Memory B cell (primary cell): ENCODE results near the gene ZFHX3.

Experiments
- ATAC-seq: fragments of 150-1000 bp; cut with Tn5 transposase; 2 replicates; pipeline ENCODE4 v1.10.0; 2021; ENCODE audit warnings: low read depth, mild to moderate bottlenecking, moderate library complexity
- DNase-seq, 2 donors: peaks; one replicate each; pipeline ENCODE4 v3.0.0; 2022; ENCODE audit warnings: low spot score in 2 of 2
- H3K27ac Mint-ChIP-seq: one replicate; pipeline ENCODE4 v1.8.0; 2022; ENCODE audit warnings: mild to moderate bottlenecking, moderate library complexity, mixed read lengths
- H3K27me3 Mint-ChIP-seq: one replicate; pipeline ENCODE4 v1.8.0; 2022; ENCODE audit warnings: mixed read lengths
- H3K36me3 Mint-ChIP-seq: one replicate; pipeline ENCODE4 v1.8.0; 2022; ENCODE audit warnings: mild to moderate bottlenecking, mixed read lengths
- H3K4me1 Mint-ChIP-seq: one replicate; pipeline ENCODE4 v1.8.0; 2022; ENCODE audit warnings: mixed read lengths
- H3K4me3 Mint-ChIP-seq: one replicate; pipeline ENCODE4 v1.8.0; 2022; ENCODE audit warnings: mild to moderate bottlenecking, moderate library complexity, mixed read lengths
- H3K9me3 Mint-ChIP-seq: one replicate; pipeline ENCODE4 v1.8.0; 2022; ENCODE audit warnings: mixed read lengths

Gene ZFHX3

DNA sequence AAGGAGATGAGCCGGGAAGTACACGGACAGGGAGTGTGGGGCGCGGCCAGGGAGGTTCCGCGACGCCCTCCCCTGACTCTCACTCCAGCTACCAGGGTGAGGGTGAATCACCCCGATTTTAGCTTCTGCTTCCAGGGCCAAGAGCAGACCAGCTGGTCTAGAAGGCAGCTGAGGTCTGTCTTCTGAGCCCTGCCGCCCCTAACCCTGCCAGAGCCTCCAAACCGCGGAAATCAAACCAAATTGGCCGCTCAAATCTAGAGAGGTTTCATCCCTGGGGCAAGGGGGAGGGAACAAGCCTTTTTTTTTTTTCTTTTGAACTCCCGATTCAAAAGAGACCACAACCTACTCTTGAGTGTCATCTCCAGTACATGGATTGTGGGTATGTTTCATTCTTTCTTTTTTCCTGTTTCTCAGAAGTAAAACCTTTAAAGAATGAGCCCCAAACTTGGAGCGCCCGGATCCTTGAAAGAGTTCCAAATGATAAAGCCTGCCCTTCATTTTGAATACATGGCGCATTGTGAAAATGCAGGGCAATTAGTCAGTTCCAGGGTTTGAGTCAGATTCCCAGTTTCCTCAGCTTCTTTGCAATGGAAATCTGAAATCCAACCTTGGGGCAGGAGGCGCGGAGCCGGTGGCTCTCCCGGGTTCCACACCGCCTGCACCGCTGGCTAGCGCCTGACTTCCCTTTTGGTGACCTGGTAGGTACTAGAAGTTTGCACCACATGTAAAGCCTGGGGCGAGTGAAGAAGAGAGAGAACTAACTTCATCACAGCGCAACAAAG lies 16.5 kb upstream of the ZFHX3 start:
- DNase-seq (no peak), ATAC-seq (no peak)
- Mint-ChIP-seq H3K4me3 (no peak overlapping the region), H3K4me1 (peaks cover 12% of the 10 kb centered on the region), H3K27ac (no peak overlapping the region), H3K9me3 (no peaks in the 10 kb centered on the region), H3K36me3 (no peaks in the 10 kb centered on the region), H3K27me3 (peaks cover 34% of the 10 kb centered on the region)

DNA sequence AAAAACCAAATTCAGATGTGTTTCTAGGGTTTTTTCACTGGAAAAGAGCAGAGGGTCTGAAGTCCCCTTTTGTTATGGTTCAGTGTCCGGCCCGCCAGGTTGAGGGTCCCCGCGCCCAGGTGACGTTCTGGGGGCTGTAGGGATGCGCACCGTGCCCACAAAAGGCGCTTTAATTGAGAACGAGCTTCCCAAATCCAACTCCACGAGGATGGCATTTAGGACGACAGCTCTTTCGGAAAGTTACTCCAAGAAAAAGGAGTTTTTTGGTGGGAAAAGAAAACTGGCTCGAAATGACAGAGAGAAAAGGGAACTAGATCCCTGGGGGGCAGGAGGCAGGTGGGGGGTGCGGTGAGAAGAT lies 15.9 kb upstream of the ZFHX3 start:
- no peak overlapping the region for H3K4me3 Mint-ChIP-seq

DNA sequence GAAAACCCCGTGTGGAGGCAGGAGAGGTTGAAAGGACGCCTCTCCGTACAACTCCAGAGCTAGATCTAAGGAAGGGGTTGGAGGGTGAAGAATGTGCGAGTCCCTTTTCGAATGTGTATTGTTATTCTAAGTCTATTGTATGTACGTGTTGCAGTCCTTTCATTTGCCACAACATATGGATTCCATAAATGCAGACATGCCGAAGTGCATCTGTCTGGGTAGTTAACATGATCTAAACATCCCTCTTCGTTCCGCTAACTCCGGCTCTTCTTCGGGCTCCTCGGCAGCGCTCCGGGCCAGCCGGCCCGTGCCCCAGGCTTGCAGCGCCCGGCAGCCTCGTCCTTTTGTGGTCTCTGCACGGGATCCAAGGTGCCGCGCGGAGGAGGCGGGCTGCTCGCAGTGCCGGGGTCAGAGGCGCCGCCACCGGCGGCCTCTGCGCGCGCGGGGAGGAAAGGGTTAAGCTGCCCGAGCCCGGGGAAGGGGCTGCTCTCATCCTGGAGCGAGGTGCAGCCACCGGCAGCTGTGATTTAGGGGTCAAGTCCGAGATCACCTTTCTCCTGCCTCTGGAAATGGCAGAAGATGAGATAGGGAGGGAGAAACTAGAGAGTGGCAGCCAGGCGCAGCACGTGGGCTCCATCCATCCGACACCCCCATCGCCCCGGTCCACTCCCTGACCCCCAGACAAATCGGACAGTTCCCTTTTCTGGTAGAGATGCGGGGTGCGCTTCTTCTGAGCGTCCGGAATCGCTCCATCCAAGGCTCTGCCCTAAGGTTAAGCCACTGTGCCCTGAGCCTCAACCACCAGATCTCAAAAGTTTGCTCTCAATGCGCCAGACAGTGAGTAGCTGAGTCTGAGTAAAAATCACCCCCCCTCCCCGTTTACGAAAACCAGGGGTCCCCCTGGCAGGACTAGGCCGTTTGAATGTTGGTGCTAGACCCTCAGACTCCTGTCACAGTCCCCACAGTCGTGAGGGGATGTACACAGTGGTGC lies 15.1 kb upstream of the ZFHX3 start:
- ATAC-seq (no peak), DNase-seq (no peak)
- no peaks in the 10 kb centered on the region for H3K9me3 Mint-ChIP-seq
- peaks cover 26% of the 10 kb centered on the region for H3K27me3 Mint-ChIP-seq
- no peaks in the 10 kb centered on the region for H3K36me3 Mint-ChIP-seq
- no peak overlapping the region for H3K4me3 Mint-ChIP-seq
- no peak overlapping the region for H3K27ac Mint-ChIP-seq
- H3K4me1 Mint-ChIP-seq = peaks cover 18% of the 10 kb centered on the region

More for the DNA sequence above, 15.9 kb upstream of the ZFHX3 start:
- peaks cover 30% of the 10 kb centered on the region for H3K27me3 Mint-ChIP-seq
- H3K9me3 Mint-ChIP-seq = no peaks in the 10 kb centered on the region
- ATAC-seq = no peak
- H3K27ac Mint-ChIP-seq = no peak overlapping the region
- no peak for DNase-seq
- peaks cover 18% of the 10 kb centered on the region for H3K4me1 Mint-ChIP-seq
- no peaks in the 10 kb centered on the region for H3K36me3 Mint-ChIP-seq

DNA sequence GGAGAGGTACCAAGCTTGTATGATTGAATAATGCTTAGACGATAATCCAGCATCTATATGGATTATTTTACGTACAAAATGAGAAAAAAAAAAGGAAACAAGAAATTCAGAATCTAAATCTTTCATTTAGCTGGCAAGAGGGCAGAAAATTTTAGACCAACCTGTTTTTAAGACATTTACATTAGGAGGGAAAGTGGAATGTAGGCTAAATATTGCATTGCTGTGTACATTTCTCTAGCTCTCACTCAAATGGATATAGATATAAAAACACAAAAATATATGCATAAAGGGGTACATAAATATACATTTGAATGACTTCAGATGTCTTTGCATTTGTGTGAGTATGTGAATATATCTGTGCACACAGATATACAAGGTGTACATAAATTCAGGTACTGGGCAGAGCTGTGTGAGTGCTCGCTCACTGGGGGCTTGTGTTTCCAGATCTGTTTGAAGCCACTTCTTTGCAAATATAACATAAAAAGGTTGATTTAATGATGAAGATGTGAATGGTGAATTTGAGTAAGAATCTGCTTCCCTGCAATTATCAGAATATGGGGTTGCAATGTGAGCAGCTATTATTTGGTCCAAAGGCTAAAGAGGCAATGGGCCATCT lies 14.2 kb upstream of the ZFHX3 start:
- no peak overlapping the region for H3K4me3 Mint-ChIP-seq
- DNase-seq = no peak
- peaks cover 2% of the 10 kb centered on the region for H3K36me3 Mint-ChIP-seq
- H3K4me1 Mint-ChIP-seq = peaks cover 20% of the 10 kb centered on the region
- ATAC-seq = no peak
- peaks cover 22% of the 10 kb centered on the region for H3K27me3 Mint-ChIP-seq
- H3K9me3 Mint-ChIP-seq = no peaks in the 10 kb centered on the region
- H3K27ac Mint-ChIP-seq = no peak overlapping the region

DNA sequence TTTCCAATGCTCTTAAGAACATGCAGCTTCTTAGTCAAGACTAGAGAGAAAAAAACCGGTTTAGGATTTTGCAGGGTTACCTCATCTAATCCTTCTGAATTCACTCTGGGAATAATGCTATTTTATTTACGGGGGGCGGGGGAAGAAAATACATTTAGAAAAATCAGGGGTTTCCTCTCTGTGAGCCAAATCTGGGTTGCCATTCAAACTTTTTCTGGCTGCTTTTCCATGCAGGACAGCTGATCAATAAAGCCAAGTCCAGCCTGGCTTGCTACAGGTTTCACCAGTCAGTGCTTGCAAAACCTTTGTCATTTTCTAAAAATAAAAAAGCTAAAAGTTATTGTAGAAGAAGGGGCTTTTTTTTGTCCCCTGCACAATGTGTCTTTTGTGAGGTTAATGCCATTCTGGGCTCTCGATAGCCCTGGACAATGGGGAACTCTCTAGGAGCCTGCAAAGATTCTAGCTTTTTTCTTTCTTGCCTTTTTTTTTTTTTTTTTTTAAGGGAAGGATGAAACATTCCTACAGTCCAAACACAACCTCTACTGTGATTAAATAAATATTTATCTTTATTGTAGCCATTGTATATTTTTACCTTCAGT lies 13.1 kb upstream of the ZFHX3 start:
- peaks cover 22% of the 10 kb centered on the region for H3K27me3 Mint-ChIP-seq
- DNase-seq = no peak
- no peak overlapping the region for H3K4me3 Mint-ChIP-seq

DNA sequence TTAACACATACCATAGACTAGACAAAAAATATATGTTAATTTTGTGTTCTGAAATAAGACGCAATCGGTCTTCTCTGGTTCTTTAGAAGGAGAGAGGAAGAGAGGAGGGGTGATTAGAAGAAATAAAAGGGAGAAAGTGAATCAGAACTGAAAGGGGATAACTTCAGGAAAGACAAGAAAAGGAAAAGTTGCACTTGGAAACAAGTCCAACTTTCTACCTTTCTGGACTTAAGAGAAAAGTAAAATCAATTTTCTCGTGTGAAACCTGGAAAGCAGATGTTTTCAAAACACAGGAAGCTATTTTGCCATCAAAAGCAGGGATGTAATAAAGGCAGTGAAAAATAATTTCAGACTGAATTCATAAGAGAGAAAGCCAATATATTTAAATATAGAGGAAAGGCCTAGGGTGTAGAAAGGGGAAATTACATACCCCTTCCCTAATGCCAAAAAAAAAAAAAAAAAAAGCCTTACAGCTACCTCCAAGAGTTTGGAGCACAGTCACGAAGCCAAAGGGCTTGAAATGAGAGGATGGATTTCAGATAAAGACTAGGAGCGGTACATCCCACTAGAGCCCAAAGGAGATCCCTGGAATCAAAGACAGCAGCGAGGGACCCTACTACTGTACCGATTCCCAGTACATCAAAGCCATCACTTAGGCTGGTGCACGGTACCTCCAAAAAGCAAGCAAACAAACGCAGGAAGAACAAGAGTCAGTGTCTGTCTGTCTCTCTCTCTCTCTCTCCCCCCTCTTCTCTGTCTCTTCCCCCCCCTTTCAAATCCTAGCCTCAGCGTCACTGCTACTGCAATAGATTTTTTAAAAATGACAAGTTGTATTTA lies 12.1 kb upstream of the ZFHX3 start:
- H3K4me3 Mint-ChIP-seq = peak overlapping the region; percentile 88
- H3K27me3 Mint-ChIP-seq = peaks cover 20% of the 10 kb centered on the region
- H3K4me1 Mint-ChIP-seq = peaks cover 23% of the 10 kb centered on the region

More for the DNA sequence above, 13.1 kb upstream of the ZFHX3 start:
- ATAC-seq = no peak
- Mint-ChIP-seq H3K27ac (no peak overlapping the region), H3K36me3 (peaks cover 2% of the 10 kb centered on the region), H3K9me3 (no peaks in the 10 kb centered on the region), H3K4me1 (peaks cover 20% of the 10 kb centered on the region)

DNA sequence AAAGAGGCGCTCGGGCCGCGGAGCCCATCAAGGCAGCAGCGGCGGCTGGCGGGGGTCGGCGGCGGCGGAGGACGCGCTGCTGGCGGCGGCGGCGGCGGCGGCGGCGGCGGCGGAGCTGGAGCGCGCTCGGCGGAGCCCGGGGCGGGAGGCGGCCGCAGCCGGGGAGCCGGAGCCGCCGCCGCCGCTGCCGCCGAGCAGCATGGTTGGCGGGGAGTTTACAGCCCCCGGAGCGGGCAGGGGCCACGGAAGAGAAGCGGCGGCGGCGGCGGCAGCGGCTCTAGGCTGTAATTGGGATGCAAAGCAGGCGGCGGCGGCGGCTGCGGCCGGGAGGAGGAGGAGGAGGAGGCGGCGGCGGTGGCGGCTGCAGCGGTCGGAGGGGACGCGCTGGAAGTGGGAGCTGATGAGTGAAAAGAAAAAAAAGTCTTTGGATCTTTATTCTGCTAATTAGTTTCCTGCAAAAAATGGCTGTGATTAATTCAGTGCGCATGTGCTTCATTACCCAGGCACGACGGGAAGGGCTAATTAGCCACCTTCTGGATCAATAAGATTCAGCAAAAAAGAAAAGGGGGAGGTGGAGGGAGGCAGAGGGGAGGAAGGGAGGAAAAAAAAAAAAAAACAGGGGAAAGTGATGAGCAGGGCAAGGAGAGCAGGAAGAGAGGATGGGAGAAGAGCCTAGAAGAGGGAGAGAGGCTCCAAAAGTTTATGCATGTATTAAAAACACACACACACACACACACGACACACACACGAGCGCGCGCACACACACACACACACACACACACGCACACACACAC lies 10.9 kb upstream of the ZFHX3 start:
- H3K27me3 Mint-ChIP-seq = peaks cover 18% of the 10 kb centered on the region
- no peak for DNase-seq

More for the DNA sequence above, 12.1 kb upstream of the ZFHX3 start:
- Mint-ChIP-seq H3K36me3 (peaks cover 2% of the 10 kb centered on the region), H3K27ac (no peak overlapping the region), H3K9me3 (no peaks in the 10 kb centered on the region)
- ATAC-seq = no peak
- DNase-seq = no peak

DNA sequence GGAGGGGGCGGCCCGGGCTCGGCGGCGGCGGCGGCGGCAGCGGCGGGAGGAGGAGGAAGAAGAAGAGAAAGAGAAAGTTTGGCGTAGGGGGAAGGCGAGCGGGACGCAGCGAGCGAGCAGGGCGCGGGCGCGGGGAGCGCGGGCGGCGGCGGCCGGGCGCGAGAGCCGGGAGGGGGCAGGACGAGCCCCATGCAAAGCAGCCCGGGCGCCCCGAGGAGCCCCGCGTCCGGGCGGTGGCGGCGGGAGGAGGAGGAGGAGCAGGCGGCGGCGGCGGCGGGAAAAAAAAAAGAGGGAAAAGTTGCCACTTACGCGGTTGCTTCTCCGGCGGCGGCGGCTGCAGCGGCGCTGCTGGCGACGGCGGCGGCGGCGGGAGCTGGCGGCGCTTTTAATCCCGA lies 10.3 kb upstream of the ZFHX3 start:
- H3K4me1 Mint-ChIP-seq = peaks cover 16% of the 10 kb centered on the region
- H3K9me3 Mint-ChIP-seq = no peaks in the 10 kb centered on the region
- peak overlapping the region; percentile 71 for H3K4me3 Mint-ChIP-seq
- peaks cover 15% of the 10 kb centered on the region for H3K27me3 Mint-ChIP-seq
- ATAC-seq (peak; percentile 73), DNase-seq (no peak)
- no peak overlapping the region for H3K27ac Mint-ChIP-seq
- H3K36me3 Mint-ChIP-seq = peaks cover 2% of the 10 kb centered on the region

More for the DNA sequence above, 10.9 kb upstream of the ZFHX3 start:
- ATAC-seq = peak; percentile 43
- H3K27ac Mint-ChIP-seq = peak overlapping the region; percentile 64
- no peaks in the 10 kb centered on the region for H3K9me3 Mint-ChIP-seq
- peak overlapping the region; percentile 88 for H3K4me3 Mint-ChIP-seq
- H3K36me3 Mint-ChIP-seq = peaks cover 2% of the 10 kb centered on the region
- peaks cover 21% of the 10 kb centered on the region for H3K4me1 Mint-ChIP-seq

DNA sequence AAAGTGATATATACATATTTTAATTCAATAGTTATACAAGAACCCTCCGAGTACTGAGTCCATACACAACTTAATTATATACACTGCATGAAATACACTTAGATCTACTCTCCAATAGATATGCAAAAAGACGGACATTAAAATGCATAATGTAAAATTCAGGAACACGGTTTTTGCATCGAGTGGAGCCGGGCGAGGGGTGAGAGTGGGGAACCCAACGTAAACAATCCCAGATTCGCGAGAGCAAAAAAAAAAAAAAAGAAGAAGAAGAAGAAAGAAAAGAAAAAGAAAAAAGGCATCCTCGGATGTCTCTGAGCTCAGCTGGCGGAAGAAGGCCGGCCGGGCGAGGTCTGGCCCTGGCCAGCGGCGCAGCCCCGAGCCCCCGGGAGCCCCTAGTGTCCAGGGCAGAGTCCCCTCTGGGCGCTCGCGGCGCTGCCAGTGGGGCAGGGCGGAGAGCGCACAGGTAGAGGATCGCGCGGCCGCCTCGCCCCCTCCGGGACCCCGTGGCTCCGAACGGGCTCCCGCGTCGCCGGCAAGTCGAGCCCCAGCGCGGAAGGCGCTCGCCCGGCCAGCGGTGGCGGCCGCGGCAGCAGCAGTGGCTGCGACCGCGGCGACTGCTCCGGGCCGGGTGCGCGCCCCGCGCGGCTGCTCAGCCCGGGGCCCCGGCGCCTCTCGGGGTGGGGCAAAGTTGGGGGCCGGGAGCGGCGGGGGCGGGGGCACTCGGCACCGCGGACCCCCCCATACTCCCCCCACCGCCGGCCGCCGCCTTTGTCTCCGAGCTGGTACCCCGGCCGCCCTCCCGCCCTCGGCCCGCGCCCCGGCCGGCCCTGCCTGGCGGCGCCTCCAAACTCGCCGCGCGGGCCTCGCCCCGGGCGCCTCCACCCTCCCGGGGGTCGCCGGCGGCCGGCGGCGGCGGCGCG lies 9.6 kb upstream of the ZFHX3 start:
- no peak for DNase-seq
- H3K9me3 Mint-ChIP-seq = no peaks in the 10 kb centered on the region
- ATAC-seq = peak; percentile 53
- peak overlapping the region; percentile 100 for H3K4me3 Mint-ChIP-seq
- H3K27ac Mint-ChIP-seq = peak overlapping the region; percentile 82
- H3K4me1 Mint-ChIP-seq = peaks cover 15% of the 10 kb centered on the region
- peaks cover 12% of the 10 kb centered on the region for H3K27me3 Mint-ChIP-seq
- peaks cover 2% of the 10 kb centered on the region for H3K36me3 Mint-ChIP-seq

DNA sequence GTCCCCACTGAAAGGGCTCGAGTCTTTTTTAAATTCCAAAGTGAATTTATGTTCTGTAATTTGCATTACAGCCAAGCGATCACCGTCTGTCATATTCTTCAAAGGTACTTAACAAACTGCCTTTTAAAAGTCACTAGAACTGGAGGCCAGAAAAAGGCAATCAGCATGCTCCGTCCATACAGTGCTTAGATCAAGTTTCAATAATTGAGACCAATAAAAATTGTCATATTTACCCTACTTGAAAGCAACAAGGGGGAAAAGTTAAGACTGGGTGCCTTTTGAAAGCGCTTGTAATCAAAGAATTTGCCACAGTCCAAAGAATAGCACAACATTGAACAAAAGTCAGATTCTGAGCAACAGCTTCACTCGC lies 9.0 kb upstream of the ZFHX3 start:
- no peak for DNase-seq
- Mint-ChIP-seq H3K27me3 (peaks cover 8% of the 10 kb centered on the region), H3K27ac (peak overlapping the region; percentile 82), H3K9me3 (no peaks in the 10 kb centered on the region), H3K36me3 (peaks cover 2% of the 10 kb centered on the region), H3K4me3 (no peak overlapping the region), H3K4me1 (peaks cover 15% of the 10 kb centered on the region)
- no peak for ATAC-seq

DNA sequence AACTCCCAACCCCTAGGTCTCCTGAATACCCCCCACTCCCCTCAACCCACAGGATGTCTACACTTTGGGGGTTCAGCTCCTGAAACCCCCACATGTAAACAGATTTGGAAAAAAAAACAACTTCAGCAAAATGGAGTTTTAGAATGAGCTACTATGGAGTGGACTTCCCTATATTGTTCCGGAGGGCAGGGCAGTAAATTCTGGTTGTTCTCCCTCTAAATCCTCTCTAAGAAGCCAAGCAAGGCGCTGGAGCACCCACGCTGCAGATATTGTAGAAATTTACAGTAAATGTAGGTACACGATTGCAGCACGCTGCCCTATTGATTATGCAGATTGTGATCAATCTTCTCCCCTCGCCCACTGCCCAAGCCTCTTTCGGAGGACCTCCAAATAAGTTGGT lies 8.5 kb upstream of the ZFHX3 start:
- H3K4me1 Mint-ChIP-seq = peaks cover 15% of the 10 kb centered on the region
- DNase-seq = no peak
- H3K36me3 Mint-ChIP-seq = peaks cover 2% of the 10 kb centered on the region
- no peaks in the 10 kb centered on the region for H3K9me3 Mint-ChIP-seq
- H3K4me3 Mint-ChIP-seq = no peak overlapping the region
- ATAC-seq = no peak
- H3K27ac Mint-ChIP-seq = no peak overlapping the region
- peaks cover 6% of the 10 kb centered on the region for H3K27me3 Mint-ChIP-seq
